Measurements from ENCODE around the gene GNB1. TPM values are rescaled to one million over a fixed set of nuclear protein-coding genes. Genes with fewer than 3 reads are reported as not detected.

Gene GNB1
- total RNA-seq, 1 experiment from 2014 or later, result 339 TPM

- TF ChIP-seq TEAD4 (CRISPR knock-in tag; IDR thresholded peaks at IDR 0.05) (no peak), ZNF263 (CRISPR knock-in tag; IDR thresholded peaks at IDR 0.05; ENCODE audit: low read depth) (no peak), GTF2I (CRISPR knock-in tag; conservative IDR thresholded peaks at IDR 0.05) (no peak), ZNF138 (CRISPR knock-in tag; conservative IDR thresholded peaks at IDR 0.05) (no peak), CBFB (CRISPR knock-in tag; IDR thresholded peaks at IDR 0.05; ENCODE audit: low read depth) (no peak), NR2C2 (CRISPR knock-in tag; IDR thresholded peaks at IDR 0.05) (no peak), JAZF1 (CRISPR knock-in tag; IDR thresholded peaks at IDR 0.05) (no peak), RORB (CRISPR knock-in tag; IDR thresholded peaks at IDR 0.05) (no peak), ZNF219 (CRISPR knock-in tag; IDR thresholded peaks at IDR 0.05; ENCODE audit: borderline replicate concordance) (no peak), TP53 (CRISPR knock-in tag; IDR thresholded peaks at IDR 0.05) (no peak), JUN (CRISPR knock-in tag; IDR thresholded peaks at IDR 0.05) (no peak), ZNF396 (CRISPR knock-in tag; IDR thresholded peaks at IDR 0.05; ENCODE audit: borderline replicate concordance) (no peak), ZNF317 (CRISPR knock-in tag; IDR thresholded peaks at IDR 0.05; ENCODE audit: borderline replicate concordance, low read depth) (no peak), ATF2 (CRISPR knock-in tag; IDR thresholded peaks at IDR 0.05; ENCODE audit: borderline replicate concordance, low read depth) (no peak)
- TF ChIP-seq, protein P1, sequence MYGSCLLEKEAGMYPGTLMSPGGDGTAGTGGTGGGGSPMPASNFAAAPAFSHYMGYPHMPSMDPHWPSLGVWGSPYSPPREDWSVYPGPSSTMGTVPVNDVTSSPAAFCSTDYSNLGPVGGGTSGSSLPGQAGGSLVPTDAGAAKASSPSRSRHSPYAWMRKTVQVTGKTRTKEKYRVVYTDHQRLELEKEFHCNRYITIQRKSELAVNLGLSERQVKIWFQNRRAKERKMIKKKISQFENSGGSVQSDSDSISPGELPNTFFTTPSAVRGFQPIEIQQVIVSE (CRISPR knock-in tag; IDR thresholded peaks at IDR 0.05; ENCODE audit: borderline replicate concordance), result no peak
- TF ChIP-seq, protein P2, sequence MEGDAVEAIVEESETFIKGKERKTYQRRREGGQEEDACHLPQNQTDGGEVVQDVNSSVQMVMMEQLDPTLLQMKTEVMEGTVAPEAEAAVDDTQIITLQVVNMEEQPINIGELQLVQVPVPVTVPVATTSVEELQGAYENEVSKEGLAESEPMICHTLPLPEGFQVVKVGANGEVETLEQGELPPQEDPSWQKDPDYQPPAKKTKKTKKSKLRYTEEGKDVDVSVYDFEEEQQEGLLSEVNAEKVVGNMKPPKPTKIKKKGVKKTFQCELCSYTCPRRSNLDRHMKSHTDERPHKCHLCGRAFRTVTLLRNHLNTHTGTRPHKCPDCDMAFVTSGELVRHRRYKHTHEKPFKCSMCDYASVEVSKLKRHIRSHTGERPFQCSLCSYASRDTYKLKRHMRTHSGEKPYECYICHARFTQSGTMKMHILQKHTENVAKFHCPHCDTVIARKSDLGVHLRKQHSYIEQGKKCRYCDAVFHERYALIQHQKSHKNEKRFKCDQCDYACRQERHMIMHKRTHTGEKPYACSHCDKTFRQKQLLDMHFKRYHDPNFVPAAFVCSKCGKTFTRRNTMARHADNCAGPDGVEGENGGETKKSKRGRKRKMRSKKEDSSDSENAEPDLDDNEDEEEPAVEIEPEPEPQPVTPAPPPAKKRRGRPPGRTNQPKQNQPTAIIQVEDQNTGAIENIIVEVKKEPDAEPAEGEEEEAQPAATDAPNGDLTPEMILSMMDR (IDR thresholded peaks at IDR 0.05), result no peak
- TF ChIP-seq, protein P3, sequence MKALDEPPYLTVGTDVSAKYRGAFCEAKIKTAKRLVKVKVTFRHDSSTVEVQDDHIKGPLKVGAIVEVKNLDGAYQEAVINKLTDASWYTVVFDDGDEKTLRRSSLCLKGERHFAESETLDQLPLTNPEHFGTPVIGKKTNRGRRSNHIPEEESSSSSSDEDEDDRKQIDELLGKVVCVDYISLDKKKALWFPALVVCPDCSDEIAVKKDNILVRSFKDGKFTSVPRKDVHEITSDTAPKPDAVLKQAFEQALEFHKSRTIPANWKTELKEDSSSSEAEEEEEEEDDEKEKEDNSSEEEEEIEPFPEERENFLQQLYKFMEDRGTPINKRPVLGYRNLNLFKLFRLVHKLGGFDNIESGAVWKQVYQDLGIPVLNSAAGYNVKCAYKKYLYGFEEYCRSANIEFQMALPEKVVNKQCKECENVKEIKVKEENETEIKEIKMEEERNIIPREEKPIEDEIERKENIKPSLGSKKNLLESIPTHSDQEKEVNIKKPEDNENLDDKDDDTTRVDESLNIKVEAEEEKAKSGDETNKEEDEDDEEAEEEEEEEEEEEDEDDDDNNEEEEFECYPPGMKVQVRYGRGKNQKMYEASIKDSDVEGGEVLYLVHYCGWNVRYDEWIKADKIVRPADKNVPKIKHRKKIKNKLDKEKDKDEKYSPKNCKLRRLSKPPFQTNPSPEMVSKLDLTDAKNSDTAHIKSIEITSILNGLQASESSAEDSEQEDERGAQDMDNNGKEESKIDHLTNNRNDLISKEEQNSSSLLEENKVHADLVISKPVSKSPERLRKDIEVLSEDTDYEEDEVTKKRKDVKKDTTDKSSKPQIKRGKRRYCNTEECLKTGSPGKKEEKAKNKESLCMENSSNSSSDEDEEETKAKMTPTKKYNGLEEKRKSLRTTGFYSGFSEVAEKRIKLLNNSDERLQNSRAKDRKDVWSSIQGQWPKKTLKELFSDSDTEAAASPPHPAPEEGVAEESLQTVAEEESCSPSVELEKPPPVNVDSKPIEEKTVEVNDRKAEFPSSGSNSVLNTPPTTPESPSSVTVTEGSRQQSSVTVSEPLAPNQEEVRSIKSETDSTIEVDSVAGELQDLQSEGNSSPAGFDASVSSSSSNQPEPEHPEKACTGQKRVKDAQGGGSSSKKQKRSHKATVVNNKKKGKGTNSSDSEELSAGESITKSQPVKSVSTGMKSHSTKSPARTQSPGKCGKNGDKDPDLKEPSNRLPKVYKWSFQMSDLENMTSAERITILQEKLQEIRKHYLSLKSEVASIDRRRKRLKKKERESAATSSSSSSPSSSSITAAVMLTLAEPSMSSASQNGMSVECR (CRISPR knock-in tag; IDR thresholded peaks at IDR 0.05; ENCODE audit: borderline replicate concordance), result no peak
- TF ChIP-seq, protein P4, sequence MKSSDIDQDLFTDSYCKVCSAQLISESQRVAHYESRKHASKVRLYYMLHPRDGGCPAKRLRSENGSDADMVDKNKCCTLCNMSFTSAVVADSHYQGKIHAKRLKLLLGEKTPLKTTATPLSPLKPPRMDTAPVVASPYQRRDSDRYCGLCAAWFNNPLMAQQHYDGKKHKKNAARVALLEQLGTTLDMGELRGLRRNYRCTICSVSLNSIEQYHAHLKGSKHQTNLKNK (CRISPR knock-in tag; IDR thresholded peaks at IDR 0.05), result no peak
- TF ChIP-seq, protein P5, sequence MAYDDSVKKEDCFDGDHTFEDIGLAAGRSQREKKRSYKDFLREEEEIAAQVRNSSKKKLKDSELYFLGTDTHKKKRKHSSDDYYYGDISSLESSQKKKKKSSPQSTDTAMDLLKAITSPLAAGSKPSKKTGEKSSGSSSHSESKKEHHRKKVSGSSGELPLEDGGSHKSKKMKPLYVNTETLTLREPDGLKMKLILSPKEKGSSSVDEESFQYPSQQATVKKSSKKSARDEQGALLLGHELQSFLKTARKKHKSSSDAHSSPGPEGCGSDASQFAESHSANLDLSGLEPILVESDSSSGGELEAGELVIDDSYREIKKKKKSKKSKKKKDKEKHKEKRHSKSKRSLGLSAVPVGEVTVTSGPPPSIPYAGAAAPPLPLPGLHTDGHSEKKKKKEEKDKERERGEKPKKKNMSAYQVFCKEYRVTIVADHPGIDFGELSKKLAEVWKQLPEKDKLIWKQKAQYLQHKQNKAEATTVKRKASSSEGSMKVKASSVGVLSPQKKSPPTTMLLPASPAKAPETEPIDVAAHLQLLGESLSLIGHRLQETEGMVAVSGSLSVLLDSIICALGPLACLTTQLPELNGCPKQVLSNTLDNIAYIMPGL (CRISPR knock-in tag; IDR thresholded peaks at IDR 0.05), result no peak
- TF ChIP-seq, protein P6, sequence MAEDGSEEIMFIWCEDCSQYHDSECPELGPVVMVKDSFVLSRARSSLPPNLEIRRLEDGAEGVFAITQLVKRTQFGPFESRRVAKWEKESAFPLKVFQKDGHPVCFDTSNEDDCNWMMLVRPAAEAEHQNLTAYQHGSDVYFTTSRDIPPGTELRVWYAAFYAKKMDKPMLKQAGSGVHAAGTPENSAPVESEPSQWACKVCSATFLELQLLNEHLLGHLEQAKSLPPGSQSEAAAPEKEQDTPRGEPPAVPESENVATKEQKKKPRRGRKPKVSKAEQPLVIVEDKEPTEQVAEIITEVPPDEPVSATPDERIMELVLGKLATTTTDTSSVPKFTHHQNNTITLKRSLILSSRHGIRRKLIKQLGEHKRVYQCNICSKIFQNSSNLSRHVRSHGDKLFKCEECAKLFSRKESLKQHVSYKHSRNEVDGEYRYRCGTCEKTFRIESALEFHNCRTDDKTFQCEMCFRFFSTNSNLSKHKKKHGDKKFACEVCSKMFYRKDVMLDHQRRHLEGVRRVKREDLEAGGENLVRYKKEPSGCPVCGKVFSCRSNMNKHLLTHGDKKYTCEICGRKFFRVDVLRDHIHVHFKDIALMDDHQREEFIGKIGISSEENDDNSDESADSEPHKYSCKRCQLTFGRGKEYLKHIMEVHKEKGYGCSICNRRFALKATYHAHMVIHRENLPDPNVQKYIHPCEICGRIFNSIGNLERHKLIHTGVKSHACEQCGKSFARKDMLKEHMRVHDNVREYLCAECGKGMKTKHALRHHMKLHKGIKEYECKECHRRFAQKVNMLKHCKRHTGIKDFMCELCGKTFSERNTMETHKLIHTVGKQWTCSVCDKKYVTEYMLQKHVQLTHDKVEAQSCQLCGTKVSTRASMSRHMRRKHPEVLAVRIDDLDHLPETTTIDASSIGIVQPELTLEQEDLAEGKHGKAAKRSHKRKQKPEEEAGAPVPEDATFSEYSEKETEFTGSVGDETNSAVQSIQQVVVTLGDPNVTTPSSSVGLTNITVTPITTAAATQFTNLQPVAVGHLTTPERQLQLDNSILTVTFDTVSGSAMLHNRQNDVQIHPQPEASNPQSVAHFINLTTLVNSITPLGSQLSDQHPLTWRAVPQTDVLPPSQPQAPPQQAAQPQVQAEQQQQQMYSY (CRISPR knock-in tag; IDR thresholded peaks at IDR 0.05), result no peak
- H3K4me1 Mint-ChIP-seq, result peaks cover 15% of the 10 kb centered on the region
- no peak overlapping the region for H3K4me3 Mint-ChIP-seq
- no peak for DNase-seq (ENCODE audit: low spot score)
- ATAC-seq, result no peak
- H3K27me3 Mint-ChIP-seq (ENCODE audit: low read depth), result no peaks in the 10 kb centered on the region; the same call in 1 of the 2 replicates
- H3K9me3 Mint-ChIP-seq, result no peaks in the 10 kb centered on the region
- H3K27ac Mint-ChIP-seq, result peak overlapping the region; percentile 84; the same call in 1 of the 2 replicates
- CTCF ChIA-PET, result interaction anchor here (0.6 to 1.4 kb wide), 4 partner anchors 14 to 138 kb away, joined by 3 to 6 read pairs (median 3); no protein-coding TSS in a partner anchor
- no peaks in the 10 kb centered on the region for H3K36me3 Mint-ChIP-seq
- POLR2A ChIA-PET, result no interaction called here
Measured at GRCh38 chr1:1911350-1912041, 20.6 kb upstream of the GNB1 start.

Data from WTC11 (cell line).